ENCODE measurements around the gene RCHY1. TPM values are rescaled to one million over a fixed set of nuclear protein-coding genes. Genes with fewer than 3 reads are reported as not detected.

RCHY1 gene
- total RNA-seq, 2 experiments from 2014 or later: 33.1 to 33.3 TPM

DNA sequence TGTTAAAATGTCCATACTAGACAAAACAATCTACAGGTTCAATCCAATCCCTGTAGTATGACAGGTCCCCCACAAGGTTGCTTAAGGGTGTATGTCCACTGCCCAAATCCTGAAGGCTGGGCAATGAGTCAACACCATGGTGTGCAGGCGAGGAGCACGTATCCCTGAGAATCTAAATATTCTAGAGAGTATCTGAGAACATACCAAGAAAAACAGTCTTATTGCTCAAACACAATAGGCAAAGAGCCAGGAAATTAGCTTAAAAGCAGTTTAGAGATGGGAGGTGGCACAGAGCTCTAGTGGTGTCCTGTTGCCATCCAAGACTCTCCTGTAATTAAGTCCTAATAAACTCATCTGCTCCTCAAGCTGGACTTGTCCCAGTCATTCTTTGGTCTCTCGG is 37.0 kb downstream of the RCHY1 start:
- H3K27ac Mint-ChIP-seq: no peak overlapping the region
- peaks cover 5% of the 10 kb centered on the region for H3K4me1 Mint-ChIP-seq (ENCODE audit: low read depth)
- POLR2A ChIA-PET: no interaction called here
- CTCF ChIA-PET: no interaction called here
- H3K27me3 Mint-ChIP-seq: no peaks in the 10 kb centered on the region
- no peak overlapping the region for H3K4me3 Mint-ChIP-seq
- TF ChIP-seq, protein P1, sequence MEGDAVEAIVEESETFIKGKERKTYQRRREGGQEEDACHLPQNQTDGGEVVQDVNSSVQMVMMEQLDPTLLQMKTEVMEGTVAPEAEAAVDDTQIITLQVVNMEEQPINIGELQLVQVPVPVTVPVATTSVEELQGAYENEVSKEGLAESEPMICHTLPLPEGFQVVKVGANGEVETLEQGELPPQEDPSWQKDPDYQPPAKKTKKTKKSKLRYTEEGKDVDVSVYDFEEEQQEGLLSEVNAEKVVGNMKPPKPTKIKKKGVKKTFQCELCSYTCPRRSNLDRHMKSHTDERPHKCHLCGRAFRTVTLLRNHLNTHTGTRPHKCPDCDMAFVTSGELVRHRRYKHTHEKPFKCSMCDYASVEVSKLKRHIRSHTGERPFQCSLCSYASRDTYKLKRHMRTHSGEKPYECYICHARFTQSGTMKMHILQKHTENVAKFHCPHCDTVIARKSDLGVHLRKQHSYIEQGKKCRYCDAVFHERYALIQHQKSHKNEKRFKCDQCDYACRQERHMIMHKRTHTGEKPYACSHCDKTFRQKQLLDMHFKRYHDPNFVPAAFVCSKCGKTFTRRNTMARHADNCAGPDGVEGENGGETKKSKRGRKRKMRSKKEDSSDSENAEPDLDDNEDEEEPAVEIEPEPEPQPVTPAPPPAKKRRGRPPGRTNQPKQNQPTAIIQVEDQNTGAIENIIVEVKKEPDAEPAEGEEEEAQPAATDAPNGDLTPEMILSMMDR (IDR thresholded peaks at IDR 0.05): no peak
- no peak for DNase-seq
- ATAC-seq: no peak
- intact Hi-C loops (cut with micrococcal nuclease): no loop called here
- H3K36me3 Mint-ChIP-seq (ENCODE audit: low read depth): peaks cover 71% of the 10 kb centered on the region
- H3K9me3 Mint-ChIP-seq: peaks cover 9% of the 10 kb centered on the region

DNA sequence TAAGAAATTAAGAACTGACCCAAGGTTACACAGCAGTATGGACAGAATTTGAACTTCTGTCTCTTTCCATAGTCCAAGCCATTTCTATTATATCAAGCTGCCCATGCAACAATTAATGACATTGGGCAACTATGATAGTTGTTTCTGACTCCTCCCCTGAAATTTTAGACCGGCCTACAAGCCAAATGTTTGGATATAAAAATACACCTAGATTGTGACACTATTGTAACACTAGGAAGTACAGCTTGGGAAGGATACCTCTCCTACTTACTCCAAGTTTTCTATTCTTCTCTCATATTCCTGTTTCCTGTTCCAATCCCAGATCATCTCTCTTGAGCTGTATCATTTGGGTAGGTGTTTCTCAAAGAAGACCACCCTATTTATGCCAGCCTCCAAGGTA is 43.5 kb downstream of the RCHY1 start:
- ChIA-PET POLR2A (no interaction called here), CTCF (no interaction called here)
- H3K4me1 Mint-ChIP-seq (ENCODE audit: low read depth): no peaks in the 10 kb centered on the region
- H3K27me3 Mint-ChIP-seq: no peaks in the 10 kb centered on the region
- no peak overlapping the region for H3K27ac Mint-ChIP-seq
- H3K9me3 Mint-ChIP-seq: no peaks in the 10 kb centered on the region
- intact Hi-C loops (cut with micrococcal nuclease): no loop called here
- H3K36me3 Mint-ChIP-seq (ENCODE audit: low read depth): peaks cover 19% of the 10 kb centered on the region
- no peak overlapping the region for H3K4me3 Mint-ChIP-seq
- ATAC-seq (no peak), DNase-seq (no peak)
- TF ChIP-seq, protein P1 (IDR thresholded peaks at IDR 0.05): no peak

DNA sequence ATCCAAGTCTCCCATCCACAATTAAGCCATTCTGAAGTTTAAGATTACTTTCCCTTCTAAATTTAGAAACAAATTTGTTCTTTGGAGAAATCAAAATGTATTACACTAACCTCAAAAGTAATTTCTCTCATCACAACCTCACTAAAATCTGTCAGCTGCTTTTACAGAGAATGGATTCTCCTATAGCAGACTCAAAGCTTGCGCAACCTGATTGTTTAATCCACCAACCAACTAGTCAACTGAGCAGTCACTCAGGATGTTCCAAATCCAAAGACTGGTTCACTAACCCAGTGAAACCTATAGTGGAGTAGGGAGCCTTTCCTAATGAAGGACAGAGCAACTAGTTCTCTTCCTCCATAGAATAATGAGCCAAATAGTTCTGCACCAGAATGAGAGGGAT is 44.3 kb downstream of the RCHY1 start:
- Mint-ChIP-seq H3K9me3 (no peaks in the 10 kb centered on the region), H3K4me3 (no peak overlapping the region), H3K36me3 (ENCODE audit: low read depth) (peaks cover 12% of the 10 kb centered on the region), H3K4me1 (ENCODE audit: low read depth) (no peaks in the 10 kb centered on the region), H3K27me3 (no peaks in the 10 kb centered on the region), H3K27ac (no peak overlapping the region)
- POLR2A ChIA-PET: interaction anchor here (1.0 kb wide), 1 partner anchor 13 kb away, joined by 3 read pairs; no protein-coding TSS in a partner anchor
- TF ChIP-seq, protein P1 (IDR thresholded peaks at IDR 0.05): no peak
- intact Hi-C loops (cut with micrococcal nuclease): no loop called here
- no peak for DNase-seq
- ATAC-seq: no peak
- CTCF ChIA-PET: no interaction called here

DNA sequence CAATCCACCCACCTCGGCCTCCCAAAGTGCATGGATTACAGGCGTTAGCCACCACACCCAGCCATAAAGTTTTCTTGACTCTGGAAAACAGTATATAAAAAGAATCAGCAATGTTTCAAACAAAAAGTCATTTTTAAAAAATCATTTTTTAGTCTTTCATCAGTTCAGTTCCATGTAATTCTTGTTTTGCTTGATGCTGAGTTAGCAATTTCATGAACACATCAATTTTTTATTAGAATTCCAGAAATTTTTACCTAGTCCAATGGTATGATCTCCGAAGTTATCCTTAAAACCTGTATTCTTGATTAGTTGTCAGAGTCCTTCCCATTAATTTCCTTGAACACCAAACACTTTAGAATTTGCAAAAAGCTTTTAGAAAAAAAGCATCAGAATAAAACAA is 56.8 kb downstream of the RCHY1 start:
- Mint-ChIP-seq H3K27me3 (peaks cover 4% of the 10 kb centered on the region), H3K9me3 (no peaks in the 10 kb centered on the region), H3K4me1 (ENCODE audit: low read depth) (no peaks in the 10 kb centered on the region), H3K36me3 (ENCODE audit: low read depth) (no peaks in the 10 kb centered on the region), H3K27ac (no peak overlapping the region), H3K4me3 (no peak overlapping the region)
- CTCF ChIA-PET: no interaction called here
- TF ChIP-seq, protein P1 (IDR thresholded peaks at IDR 0.05): no peak
- ATAC-seq (no peak), DNase-seq (no peak)
- intact Hi-C loops (cut with micrococcal nuclease): no loop called here
- POLR2A ChIA-PET: no interaction called here

DNA sequence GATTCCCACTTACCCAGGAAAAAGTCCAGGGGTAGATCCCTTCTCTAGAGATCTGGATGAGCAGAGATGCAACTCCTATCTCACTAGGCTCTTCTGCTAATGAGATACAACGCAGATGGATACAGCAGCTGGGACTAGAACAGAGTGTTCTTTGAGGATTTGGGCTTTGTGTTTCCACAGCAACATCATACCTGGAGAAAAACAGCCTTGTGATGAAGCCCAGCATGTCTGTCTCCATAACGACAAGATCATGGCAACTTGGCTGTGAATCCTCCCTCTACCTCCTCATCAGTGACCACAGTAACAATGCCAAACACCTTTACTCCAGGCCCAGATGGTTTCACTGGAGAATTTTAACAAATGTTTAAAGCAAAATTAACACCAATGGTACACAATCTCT is 80.1 kb downstream of the RCHY1 start:
- Mint-ChIP-seq H3K27ac (no peak overlapping the region), H3K4me1 (ENCODE audit: low read depth) (no peaks in the 10 kb centered on the region), H3K27me3 (peaks cover 10% of the 10 kb centered on the region), H3K36me3 (ENCODE audit: low read depth) (no peaks in the 10 kb centered on the region), H3K4me3 (no peak overlapping the region), H3K9me3 (peaks cover 10% of the 10 kb centered on the region)
- intact Hi-C loops (cut with micrococcal nuclease): no loop called here
- ChIA-PET CTCF (no interaction called here), POLR2A (no interaction called here)
- DNase-seq: no peak
- TF ChIP-seq, protein P1 (IDR thresholded peaks at IDR 0.05): no peak
- ATAC-seq: no peak
